WTC11 (cell line): ENCODE measurements around the gene CAV1. TPM values are rescaled to one million over a fixed set of nuclear protein-coding genes. Genes with fewer than 3 reads are reported as not detected.

Experiments
- ATAC-seq: fragments of 200-7000 bp; cut with Tn5 transposase; 2 replicates; pipeline ENCODE4 v1.10.0; 2021; ENCODE audit warnings: mild to moderate bottlenecking, moderate library complexity
- CTCF ChIA-PET: fragments of 300-600 bp; sonication (Branson Sonifier 250); formaldehyde crosslinking; loops from one replicate; lab custom pipeline; 2021; ENCODE audit warnings: antibody characterized with exemption; lab: Charles Lee
- POLR2A ChIA-PET: fragments of 350-600 bp; sonication (Branson Sonifier 250); formaldehyde crosslinking; loops from one replicate; lab custom pipeline; 2021; ENCODE audit warnings: antibody characterized with exemption; lab: Charles Lee
- DNase-seq: peaks from one replicate; pipeline ENCODE4 v3.0.0; 2021; ENCODE audit warnings: low spot score
- H3K27ac Mint-ChIP-seq: 2 replicates; pipeline ENCODE4 v1.8.0; 2021; ENCODE audit warnings: mixed read lengths
- H3K27me3 Mint-ChIP-seq: 2 replicates; pipeline ENCODE4 v1.8.0; 2021; ENCODE audit warnings: low read depth, mild to moderate bottlenecking, moderate library complexity, mixed read lengths
- H3K36me3 Mint-ChIP-seq: 2 replicates; pipeline ENCODE4 v1.8.0; 2021; ENCODE audit warnings: mixed read lengths
- H3K4me1 Mint-ChIP-seq: 2 replicates; pipeline ENCODE4 v1.8.0; 2022; ENCODE audit warnings: mixed read lengths
- H3K4me3 Mint-ChIP-seq: 2 replicates; pipeline ENCODE4 v1.8.0; 2021; ENCODE audit warnings: mild to moderate bottlenecking, moderate library complexity, mixed read lengths
- H3K9me3 Mint-ChIP-seq: 2 replicates; pipeline ENCODE4 v1.8.0; 2021; ENCODE audit warnings: mixed read lengths
- CREM ChIP-seq: sonication (generic); formaldehyde crosslinking; IDR thresholded peaks from 2 replicates; pipeline ENCODE4 v1.8.1; 2022; ENCODE audit warnings: mild to moderate bottlenecking, missing genetic modification reagents, moderate library complexity
- EMX1 ChIP-seq: fragments of 250-450 bp; sonication (Bioruptor Pico); IDR thresholded peaks from 2 replicates; pipeline ENCODE4 v1.8.0; 2021; ENCODE audit warnings: mild to moderate bottlenecking
- ESRRA ChIP-seq: sonication (generic); formaldehyde crosslinking; IDR thresholded peaks from 2 replicates; pipeline ENCODE4 v1.8.1; 2022; ENCODE audit warnings: mild to moderate bottlenecking, missing genetic modification reagents, borderline replicate concordance
- FOXJ3 ChIP-seq: sonication (generic); formaldehyde crosslinking; IDR thresholded peaks from 2 replicates; pipeline ENCODE4 v1.9.0; 2021; ENCODE audit warnings: missing genetic modification reagents, mild to moderate bottlenecking, borderline replicate concordance
- HMGA2 ChIP-seq: fragments of 250-450 bp; sonication (Bioruptor Pico); IDR thresholded peaks from 2 replicates; pipeline ENCODE4 v1.4.0; 2021; ENCODE audit warnings: mild to moderate bottlenecking, moderate library complexity
- JUN ChIP-seq: sonication (generic); formaldehyde crosslinking; IDR thresholded peaks from 2 replicates; pipeline ENCODE4 v1.8.0; 2023; ENCODE audit warnings: mild to moderate bottlenecking, missing genetic modification reagents
- NR2C2 ChIP-seq: sonication (generic); formaldehyde crosslinking; IDR thresholded peaks from 2 replicates; pipeline ENCODE4 v1.8.0; 2022; ENCODE audit warnings: mild to moderate bottlenecking, missing genetic modification reagents
- NR3C1 ChIP-seq: sonication (generic); formaldehyde crosslinking; conservative IDR thresholded peaks from 2 replicates; pipeline ENCODE4 v1.8.1; 2023; ENCODE audit warnings: low read depth, mild to moderate bottlenecking, missing genetic modification reagents
- PRRX2 ChIP-seq: fragments of 250-450 bp; sonication (Bioruptor Pico); IDR thresholded peaks from 2 replicates; pipeline ENCODE4 v1.8.0; 2021; ENCODE audit warnings: mild to moderate bottlenecking
- RORB ChIP-seq: fragments of 250-450 bp; sonication (Bioruptor Pico); IDR thresholded peaks from 2 replicates; pipeline ENCODE4 v1.9.0; 2021; ENCODE audit warnings: mild to moderate bottlenecking
- total RNA-seq: library from RNA; stranded (reverse); gene quantifications from 3 replicates; pipeline ENCODE4 v1.2.3, GENCODE V29; 2021
- TF ChIP-seq, protein P1 (sequence below): sonication (generic); formaldehyde crosslinking; IDR thresholded peaks from 2 replicates; pipeline ENCODE4 v1.8.1; 2023; ENCODE audit warnings: mild to moderate bottlenecking, missing genetic modification reagents, borderline replicate concordance
- TF ChIP-seq, protein P2 (sequence below): fragments of 250-450 bp; sonication (Bioruptor Pico); IDR thresholded peaks from 2 replicates; pipeline ENCODE4 v1.8.0; 2021; ENCODE audit warnings: mild to moderate bottlenecking
- TF ChIP-seq, protein P3 (sequence below): sonication (generic); formaldehyde crosslinking; IDR thresholded peaks from 2 replicates; pipeline ENCODE4 v1.8.1; 2022; ENCODE audit warnings: low read depth, missing genetic modification reagents, borderline replicate concordance
- TF ChIP-seq, protein P4 (sequence below): sonication (generic); formaldehyde crosslinking; conservative IDR thresholded peaks from 2 replicates; pipeline ENCODE4 v1.8.1; 2023; ENCODE audit warnings: mild to moderate bottlenecking, low read depth, missing genetic modification reagents, moderate library complexity
- TF ChIP-seq, protein P5 (sequence below): sonication (generic); formaldehyde crosslinking; IDR thresholded peaks from 2 replicates; pipeline ENCODE4 v1.8.1; 2022; ENCODE audit warnings: missing genetic modification reagents, borderline replicate concordance
- TF ChIP-seq, protein P6 (sequence below): sonication (generic); formaldehyde crosslinking; IDR thresholded peaks from 2 replicates; pipeline ENCODE4 v1.8.1; 2023; ENCODE audit warnings: mild to moderate bottlenecking, moderate library complexity, missing genetic modification reagents
- TF ChIP-seq, protein P7 (sequence below): sonication (generic); formaldehyde crosslinking; IDR thresholded peaks from 2 replicates; pipeline ENCODE4 v1.8.0; 2023; ENCODE audit warnings: missing genetic modification reagents
- TF ChIP-seq, protein P8 (sequence below): sonication (generic); formaldehyde crosslinking; IDR thresholded peaks from 2 replicates; pipeline ENCODE4 v1.8.0; 2022; ENCODE audit warnings: missing genetic modification reagents

Gene CAV1
- total RNA-seq, 1 experiment from 2014 or later, result 19.7 TPM

DNA sequence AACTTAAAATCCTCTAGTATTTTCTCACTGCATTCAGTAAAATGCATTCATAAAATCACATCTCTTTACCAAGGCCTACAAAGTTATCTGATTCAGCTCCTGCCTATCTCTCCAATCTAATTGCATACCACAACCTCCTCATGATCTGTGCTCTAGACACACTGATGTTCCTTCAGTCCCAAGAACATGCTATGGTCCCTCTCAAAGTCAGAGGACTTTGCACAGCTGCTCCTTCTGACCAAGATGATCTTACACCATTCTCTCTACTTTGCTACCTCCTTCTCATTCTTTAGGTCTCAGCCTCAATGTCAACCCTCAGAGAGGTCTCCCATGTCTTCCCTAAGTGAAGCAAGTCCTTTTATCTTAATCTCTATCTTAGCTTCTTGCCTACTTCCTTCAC, 45.5 kb downstream of the CAV1 start (continued):
- TF ChIP-seq, protein P1, sequence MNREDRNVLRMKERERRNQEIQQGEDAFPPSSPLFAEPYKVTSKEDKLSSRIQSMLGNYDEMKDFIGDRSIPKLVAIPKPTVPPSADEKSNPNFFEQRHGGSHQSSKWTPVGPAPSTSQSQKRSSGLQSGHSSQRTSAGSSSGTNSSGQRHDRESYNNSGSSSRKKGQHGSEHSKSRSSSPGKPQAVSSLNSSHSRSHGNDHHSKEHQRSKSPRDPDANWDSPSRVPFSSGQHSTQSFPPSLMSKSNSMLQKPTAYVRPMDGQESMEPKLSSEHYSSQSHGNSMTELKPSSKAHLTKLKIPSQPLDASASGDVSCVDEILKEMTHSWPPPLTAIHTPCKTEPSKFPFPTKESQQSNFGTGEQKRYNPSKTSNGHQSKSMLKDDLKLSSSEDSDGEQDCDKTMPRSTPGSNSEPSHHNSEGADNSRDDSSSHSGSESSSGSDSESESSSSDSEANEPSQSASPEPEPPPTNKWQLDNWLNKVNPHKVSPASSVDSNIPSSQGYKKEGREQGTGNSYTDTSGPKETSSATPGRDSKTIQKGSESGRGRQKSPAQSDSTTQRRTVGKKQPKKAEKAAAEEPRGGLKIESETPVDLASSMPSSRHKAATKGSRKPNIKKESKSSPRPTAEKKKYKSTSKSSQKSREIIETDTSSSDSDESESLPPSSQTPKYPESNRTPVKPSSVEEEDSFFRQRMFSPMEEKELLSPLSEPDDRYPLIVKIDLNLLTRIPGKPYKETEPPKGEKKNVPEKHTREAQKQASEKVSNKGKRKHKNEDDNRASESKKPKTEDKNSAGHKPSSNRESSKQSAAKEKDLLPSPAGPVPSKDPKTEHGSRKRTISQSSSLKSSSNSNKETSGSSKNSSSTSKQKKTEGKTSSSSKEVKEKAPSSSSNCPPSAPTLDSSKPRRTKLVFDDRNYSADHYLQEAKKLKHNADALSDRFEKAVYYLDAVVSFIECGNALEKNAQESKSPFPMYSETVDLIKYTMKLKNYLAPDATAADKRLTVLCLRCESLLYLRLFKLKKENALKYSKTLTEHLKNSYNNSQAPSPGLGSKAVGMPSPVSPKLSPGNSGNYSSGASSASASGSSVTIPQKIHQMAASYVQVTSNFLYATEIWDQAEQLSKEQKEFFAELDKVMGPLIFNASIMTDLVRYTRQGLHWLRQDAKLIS (CRISPR knock-in tag), result no peak

DNA sequence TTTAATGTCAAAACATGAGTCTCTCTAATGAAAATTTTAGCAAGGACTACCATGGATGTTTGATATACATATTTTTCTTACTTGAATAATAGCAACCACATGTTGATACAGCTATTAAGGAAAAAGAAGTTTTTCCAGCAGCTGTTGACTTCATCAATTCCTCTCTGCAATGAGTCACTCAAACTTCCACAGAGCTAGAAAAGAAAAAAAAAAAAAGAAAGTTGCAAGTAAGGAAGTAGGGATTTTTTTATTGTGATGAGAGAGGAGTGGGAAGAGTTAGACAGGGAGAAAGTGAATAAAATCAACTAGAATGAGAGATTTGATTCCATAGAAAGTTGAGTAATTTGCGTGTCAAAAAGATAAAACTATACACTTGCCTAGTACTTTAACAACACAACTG, 46.2 kb downstream of the CAV1 start:
- Mint-ChIP-seq H3K27ac (no peak overlapping the region), H3K4me3 (no peak overlapping the region), H3K36me3 (no peaks in the 10 kb centered on the region), H3K4me1 (no peaks in the 10 kb centered on the region; the same call in 1 of the 2 replicates), H3K27me3 (no peaks in the 10 kb centered on the region), H3K9me3 (no peaks in the 10 kb centered on the region)
- ATAC-seq, result no peak
- ChIA-PET POLR2A (no interaction called here), CTCF (interaction anchor here (0.7 to 1.2 kb wide), 3 partner anchors 18 to 73 kb away, joined by 3 read pairs; no protein-coding TSS in a partner anchor)
- DNase-seq, result no peak
- TF ChIP-seq, protein P2, sequence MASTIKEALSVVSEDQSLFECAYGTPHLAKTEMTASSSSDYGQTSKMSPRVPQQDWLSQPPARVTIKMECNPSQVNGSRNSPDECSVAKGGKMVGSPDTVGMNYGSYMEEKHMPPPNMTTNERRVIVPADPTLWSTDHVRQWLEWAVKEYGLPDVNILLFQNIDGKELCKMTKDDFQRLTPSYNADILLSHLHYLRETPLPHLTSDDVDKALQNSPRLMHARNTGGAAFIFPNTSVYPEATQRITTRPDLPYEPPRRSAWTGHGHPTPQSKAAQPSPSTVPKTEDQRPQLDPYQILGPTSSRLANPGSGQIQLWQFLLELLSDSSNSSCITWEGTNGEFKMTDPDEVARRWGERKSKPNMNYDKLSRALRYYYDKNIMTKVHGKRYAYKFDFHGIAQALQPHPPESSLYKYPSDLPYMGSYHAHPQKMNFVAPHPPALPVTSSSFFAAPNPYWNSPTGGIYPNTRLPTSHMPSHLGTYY, result no peak
- TF ChIP-seq, protein P3, sequence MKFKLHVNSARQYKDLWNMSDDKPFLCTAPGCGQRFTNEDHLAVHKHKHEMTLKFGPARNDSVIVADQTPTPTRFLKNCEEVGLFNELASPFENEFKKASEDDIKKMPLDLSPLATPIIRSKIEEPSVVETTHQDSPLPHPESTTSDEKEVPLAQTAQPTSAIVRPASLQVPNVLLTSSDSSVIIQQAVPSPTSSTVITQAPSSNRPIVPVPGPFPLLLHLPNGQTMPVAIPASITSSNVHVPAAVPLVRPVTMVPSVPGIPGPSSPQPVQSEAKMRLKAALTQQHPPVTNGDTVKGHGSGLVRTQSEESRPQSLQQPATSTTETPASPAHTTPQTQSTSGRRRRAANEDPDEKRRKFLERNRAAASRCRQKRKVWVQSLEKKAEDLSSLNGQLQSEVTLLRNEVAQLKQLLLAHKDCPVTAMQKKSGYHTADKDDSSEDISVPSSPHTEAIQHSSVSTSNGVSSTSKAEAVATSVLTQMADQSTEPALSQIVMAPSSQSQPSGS (CRISPR knock-in tag), result no peak
- TF ChIP-seq EMX1 (CRISPR knock-in tag) (no peak), NR2C2 (no peak), PRRX2 (no peak), ESRRA (CRISPR knock-in tag) (no peak), JUN (CRISPR knock-in tag) (no peak), HMGA2 (CRISPR knock-in tag) (no peak), CREM (CRISPR knock-in tag) (no peak), NR3C1 (CRISPR knock-in tag) (no peak), RORB (CRISPR knock-in tag) (no peak), FOXJ3 (no peak)
- TF ChIP-seq, protein P4, sequence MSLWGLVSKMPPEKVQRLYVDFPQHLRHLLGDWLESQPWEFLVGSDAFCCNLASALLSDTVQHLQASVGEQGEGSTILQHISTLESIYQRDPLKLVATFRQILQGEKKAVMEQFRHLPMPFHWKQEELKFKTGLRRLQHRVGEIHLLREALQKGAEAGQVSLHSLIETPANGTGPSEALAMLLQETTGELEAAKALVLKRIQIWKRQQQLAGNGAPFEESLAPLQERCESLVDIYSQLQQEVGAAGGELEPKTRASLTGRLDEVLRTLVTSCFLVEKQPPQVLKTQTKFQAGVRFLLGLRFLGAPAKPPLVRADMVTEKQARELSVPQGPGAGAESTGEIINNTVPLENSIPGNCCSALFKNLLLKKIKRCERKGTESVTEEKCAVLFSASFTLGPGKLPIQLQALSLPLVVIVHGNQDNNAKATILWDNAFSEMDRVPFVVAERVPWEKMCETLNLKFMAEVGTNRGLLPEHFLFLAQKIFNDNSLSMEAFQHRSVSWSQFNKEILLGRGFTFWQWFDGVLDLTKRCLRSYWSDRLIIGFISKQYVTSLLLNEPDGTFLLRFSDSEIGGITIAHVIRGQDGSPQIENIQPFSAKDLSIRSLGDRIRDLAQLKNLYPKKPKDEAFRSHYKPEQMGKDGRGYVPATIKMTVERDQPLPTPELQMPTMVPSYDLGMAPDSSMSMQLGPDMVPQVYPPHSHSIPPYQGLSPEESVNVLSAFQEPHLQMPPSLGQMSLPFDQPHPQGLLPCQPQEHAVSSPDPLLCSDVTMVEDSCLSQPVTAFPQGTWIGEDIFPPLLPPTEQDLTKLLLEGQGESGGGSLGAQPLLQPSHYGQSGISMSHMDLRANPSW, result no peak
- TF ChIP-seq, protein P5, sequence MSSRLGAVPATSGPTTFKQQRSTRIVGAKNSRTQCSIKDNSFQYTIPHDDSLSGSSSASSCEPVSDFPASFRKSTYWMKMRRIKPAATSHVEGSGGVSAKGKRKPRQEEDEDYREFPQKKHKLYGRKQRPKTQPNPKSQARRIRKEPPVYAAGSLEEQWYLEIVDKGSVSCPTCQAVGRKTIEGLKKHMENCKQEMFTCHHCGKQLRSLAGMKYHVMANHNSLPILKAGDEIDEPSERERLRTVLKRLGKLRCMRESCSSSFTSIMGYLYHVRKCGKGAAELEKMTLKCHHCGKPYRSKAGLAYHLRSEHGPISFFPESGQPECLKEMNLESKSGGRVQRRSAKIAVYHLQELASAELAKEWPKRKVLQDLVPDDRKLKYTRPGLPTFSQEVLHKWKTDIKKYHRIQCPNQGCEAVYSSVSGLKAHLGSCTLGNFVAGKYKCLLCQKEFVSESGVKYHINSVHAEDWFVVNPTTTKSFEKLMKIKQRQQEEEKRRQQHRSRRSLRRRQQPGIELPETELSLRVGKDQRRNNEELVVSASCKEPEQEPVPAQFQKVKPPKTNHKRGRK (CRISPR knock-in tag), result no peak
- TF ChIP-seq, protein P6, sequence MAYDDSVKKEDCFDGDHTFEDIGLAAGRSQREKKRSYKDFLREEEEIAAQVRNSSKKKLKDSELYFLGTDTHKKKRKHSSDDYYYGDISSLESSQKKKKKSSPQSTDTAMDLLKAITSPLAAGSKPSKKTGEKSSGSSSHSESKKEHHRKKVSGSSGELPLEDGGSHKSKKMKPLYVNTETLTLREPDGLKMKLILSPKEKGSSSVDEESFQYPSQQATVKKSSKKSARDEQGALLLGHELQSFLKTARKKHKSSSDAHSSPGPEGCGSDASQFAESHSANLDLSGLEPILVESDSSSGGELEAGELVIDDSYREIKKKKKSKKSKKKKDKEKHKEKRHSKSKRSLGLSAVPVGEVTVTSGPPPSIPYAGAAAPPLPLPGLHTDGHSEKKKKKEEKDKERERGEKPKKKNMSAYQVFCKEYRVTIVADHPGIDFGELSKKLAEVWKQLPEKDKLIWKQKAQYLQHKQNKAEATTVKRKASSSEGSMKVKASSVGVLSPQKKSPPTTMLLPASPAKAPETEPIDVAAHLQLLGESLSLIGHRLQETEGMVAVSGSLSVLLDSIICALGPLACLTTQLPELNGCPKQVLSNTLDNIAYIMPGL, result no peak
- TF ChIP-seq, protein P7, sequence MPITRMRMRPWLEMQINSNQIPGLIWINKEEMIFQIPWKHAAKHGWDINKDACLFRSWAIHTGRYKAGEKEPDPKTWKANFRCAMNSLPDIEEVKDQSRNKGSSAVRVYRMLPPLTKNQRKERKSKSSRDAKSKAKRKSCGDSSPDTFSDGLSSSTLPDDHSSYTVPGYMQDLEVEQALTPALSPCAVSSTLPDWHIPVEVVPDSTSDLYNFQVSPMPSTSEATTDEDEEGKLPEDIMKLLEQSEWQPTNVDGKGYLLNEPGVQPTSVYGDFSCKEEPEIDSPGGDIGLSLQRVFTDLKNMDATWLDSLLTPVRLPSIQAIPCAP (CRISPR knock-in tag), result no peak
- TF ChIP-seq, protein P8, sequence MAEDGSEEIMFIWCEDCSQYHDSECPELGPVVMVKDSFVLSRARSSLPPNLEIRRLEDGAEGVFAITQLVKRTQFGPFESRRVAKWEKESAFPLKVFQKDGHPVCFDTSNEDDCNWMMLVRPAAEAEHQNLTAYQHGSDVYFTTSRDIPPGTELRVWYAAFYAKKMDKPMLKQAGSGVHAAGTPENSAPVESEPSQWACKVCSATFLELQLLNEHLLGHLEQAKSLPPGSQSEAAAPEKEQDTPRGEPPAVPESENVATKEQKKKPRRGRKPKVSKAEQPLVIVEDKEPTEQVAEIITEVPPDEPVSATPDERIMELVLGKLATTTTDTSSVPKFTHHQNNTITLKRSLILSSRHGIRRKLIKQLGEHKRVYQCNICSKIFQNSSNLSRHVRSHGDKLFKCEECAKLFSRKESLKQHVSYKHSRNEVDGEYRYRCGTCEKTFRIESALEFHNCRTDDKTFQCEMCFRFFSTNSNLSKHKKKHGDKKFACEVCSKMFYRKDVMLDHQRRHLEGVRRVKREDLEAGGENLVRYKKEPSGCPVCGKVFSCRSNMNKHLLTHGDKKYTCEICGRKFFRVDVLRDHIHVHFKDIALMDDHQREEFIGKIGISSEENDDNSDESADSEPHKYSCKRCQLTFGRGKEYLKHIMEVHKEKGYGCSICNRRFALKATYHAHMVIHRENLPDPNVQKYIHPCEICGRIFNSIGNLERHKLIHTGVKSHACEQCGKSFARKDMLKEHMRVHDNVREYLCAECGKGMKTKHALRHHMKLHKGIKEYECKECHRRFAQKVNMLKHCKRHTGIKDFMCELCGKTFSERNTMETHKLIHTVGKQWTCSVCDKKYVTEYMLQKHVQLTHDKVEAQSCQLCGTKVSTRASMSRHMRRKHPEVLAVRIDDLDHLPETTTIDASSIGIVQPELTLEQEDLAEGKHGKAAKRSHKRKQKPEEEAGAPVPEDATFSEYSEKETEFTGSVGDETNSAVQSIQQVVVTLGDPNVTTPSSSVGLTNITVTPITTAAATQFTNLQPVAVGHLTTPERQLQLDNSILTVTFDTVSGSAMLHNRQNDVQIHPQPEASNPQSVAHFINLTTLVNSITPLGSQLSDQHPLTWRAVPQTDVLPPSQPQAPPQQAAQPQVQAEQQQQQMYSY (CRISPR knock-in tag), result no peak
